SK-N-SH (cell line): ENCODE results near the gene ABCA7. TPM values are rescaled to one million over a fixed set of nuclear protein-coding genes. Genes with fewer than 3 reads are reported as not detected.

Source experiments
- CTCF ChIA-PET: fragments of 300-600, 350-600 bp; formaldehyde crosslinking; extraction: SDS; loops from one replicate; lab custom pipeline; 2021; lab: Yijun Ruan, JAX
- POLR2A ChIA-PET: fragments of 350-600 bp; sonication (Branson Sonifier 250); formaldehyde crosslinking; extraction: SDS; loops from one replicate; lab custom pipeline; 2020; ENCODE audit warnings: antibody characterized with exemption, inconsistent platforms; lab: Yijun Ruan, JAX
- DNase-seq: peaks from one replicate; pipeline ENCODE4 v3.0.0; 2012
- H2AFZ ChIP-seq: fragments of 200-600 bp; sonication (generic); 2 replicates; pipeline ENCODE4 v1.8.1; 2016; ENCODE audit warnings: antibody characterized with exemption, mild to moderate bottlenecking, low read depth
- H3F3A ChIP-seq: fragments of 200-600 bp; sonication (generic); replicated peaks from 2 replicates; pipeline ENCODE3; 2016; ENCODE audit warnings: antibody characterized with exemption, mild to moderate bottlenecking; ENCODE audit not compliant: insufficient read depth
- H3K27ac ChIP-seq, 2 experiments: fragments of 200-500 bp in 1 of 2; fragments of 200-600 bp in 1 of 2; sonication (Bioruptor generic) in 1 of 2; sonication (generic), shearing (Covaris generic) in 1 of 2; 2 replicates each; pipeline versions ENCODE4 v1.5.1 to v1.6.1; 2014 to 2016; ENCODE audit warnings: low read depth in 2 of 2, inconsistent platforms in 1 of 2, low read length in 1 of 2, mild to moderate bottlenecking in 1 of 2, mixed read lengths in 1 of 2
- H3K27me3 ChIP-seq: fragments of 200-600 bp; sonication (generic), shearing (Covaris generic); 2 replicates; pipeline ENCODE4 v1.6.1; 2016; ENCODE audit warnings: mixed run types; ENCODE audit not compliant: insufficient read depth
- H3K36me3 ChIP-seq, 2 experiments: fragments of 200-500 bp in 1 of 2; fragments of 200-600 bp in 1 of 2; sonication (Bioruptor generic) in 1 of 2; sonication (generic) in 1 of 2; replicated peaks in 1 of 2; 2 replicates each; pipeline versions ENCODE3 to v1.5.1; 2014 to 2016; ENCODE audit warnings: low read length in 1 of 2, mild to moderate bottlenecking in 1 of 2; ENCODE audit not compliant: insufficient read depth in 2 of 2, control insufficient read depth in 1 of 2
- H3K4me1 ChIP-seq, 2 experiments: fragments of 200-500 bp in 1 of 2; fragments of 200-600 bp in 1 of 2; sonication (Bioruptor generic) in 1 of 2; sonication (generic), shearing (Covaris generic) in 1 of 2; 2 replicates each; pipeline versions ENCODE4 v1.5.1 to v1.6.1; 2014 to 2016; ENCODE audit warnings: low read depth in 1 of 2, low read length in 1 of 2, mixed run types in 1 of 2; ENCODE audit not compliant: insufficient read depth in 2 of 2, control insufficient read depth in 1 of 2
- H3K4me2 ChIP-seq: fragments of 200-600 bp; sonication (generic), shearing (Covaris generic); 2 replicates; pipeline ENCODE4 v1.6.1; 2017; ENCODE audit warnings: mixed run types
- H3K4me3 ChIP-seq, 2 experiments: fragments of 200-500 bp in 1 of 2; fragments of 200-600 bp in 1 of 2; sonication (Bioruptor generic) in 1 of 2; sonication (generic), shearing (Covaris generic) in 1 of 2; 2 replicates each; pipeline versions ENCODE4 v1.5.1 to v1.8.1; 2014 to 2016; ENCODE audit warnings: low read depth in 2 of 2, inconsistent platforms in 1 of 2, low read length in 1 of 2, mild to moderate bottlenecking in 1 of 2, mixed read lengths in 1 of 2, moderate library complexity in 1 of 2
- H3K79me2 ChIP-seq: fragments of 200-600 bp; sonication (generic); 2 replicates; pipeline ENCODE4 v1.8.1; 2017; ENCODE audit warnings: mild to moderate bottlenecking; ENCODE audit not compliant: insufficient read depth
- H3K9ac ChIP-seq: fragments of 200-600 bp; sonication (generic); 2 replicates; pipeline ENCODE4 v1.6.1; 2017; ENCODE audit warnings: mixed run types
- H3K9me2 ChIP-seq: fragments of 200-600 bp; sonication (generic); 2 replicates; pipeline ENCODE4 v1.6.1; 2017; ENCODE audit warnings: mixed run types
- H3K9me3 ChIP-seq: fragments of 200-600 bp; sonication (generic); 2 replicates; pipeline ENCODE4 v1.6.1; 2017; ENCODE audit warnings: mixed run types, mild to moderate bottlenecking, moderate library complexity
- H4K20me1 ChIP-seq: fragments of 200-600 bp; sonication (generic); 2 replicates; pipeline ENCODE4 v1.6.1; 2017; ENCODE audit warnings: mild to moderate bottlenecking, mixed run types; ENCODE audit not compliant: insufficient read depth
- JUND ChIP-seq: IDR thresholded peaks from 2 replicates; pipeline ENCODE4 v1.4.0; 2012
- MAX ChIP-seq: IDR thresholded peaks from 2 replicates; pipeline ENCODE4 v1.4.0; 2012; ENCODE audit warnings: low read depth
- MEF2A ChIP-seq: IDR thresholded peaks from 2 replicates; pipeline ENCODE4 v1.4.0; 2012; ENCODE audit warnings: low read depth, borderline replicate concordance
- MXI1 ChIP-seq: IDR thresholded peaks from 2 replicates; pipeline ENCODE4 v1.6.1; 2012; ENCODE audit warnings: mild to moderate bottlenecking, low read depth, low read length, improper control_type of control experiment
- POLR2AphosphoS5 ChIP-seq: IDR thresholded peaks from 2 replicates; pipeline ENCODE4 v1.6.1; 2012; ENCODE audit warnings: low read depth, low read length
- RAD21 ChIP-seq: IDR thresholded peaks from 2 replicates; pipeline ENCODE4 v1.6.1; 2012; ENCODE audit warnings: mild to moderate bottlenecking, low read length
- RXRA ChIP-seq: IDR thresholded peaks from 2 replicates; pipeline ENCODE4 v1.4.0; 2012; ENCODE audit warnings: low read depth, mild to moderate bottlenecking, borderline replicate concordance
- SIN3A ChIP-seq: IDR thresholded peaks from 2 replicates; pipeline ENCODE4 v1.6.1; 2012; ENCODE audit warnings: low read depth, mild to moderate bottlenecking, low read length, moderate library complexity, borderline replicate concordance
- TAF1 ChIP-seq: IDR thresholded peaks from 2 replicates; pipeline ENCODE4 v1.6.1; 2012; ENCODE audit warnings: low read depth, mild to moderate bottlenecking, low read length, moderate library complexity, borderline replicate concordance
- TEAD4 ChIP-seq: IDR thresholded peaks from 2 replicates; pipeline ENCODE4 v1.4.0; 2012; ENCODE audit warnings: mild to moderate bottlenecking, borderline replicate concordance; ENCODE audit not compliant: insufficient read depth
- YY1 ChIP-seq: IDR thresholded peaks from 2 replicates; pipeline ENCODE4 v1.4.0; 2012; ENCODE audit warnings: low read depth, mild to moderate bottlenecking
- ZBTB33 ChIP-seq: IDR thresholded peaks from 2 replicates; pipeline ENCODE4 v1.4.0; 2012; ENCODE audit warnings: low read depth, borderline replicate concordance
- WGBS: methylation state at CpG from one replicate; pipeline ENCODE4 v1.1.6; 2017; ENCODE audit warnings: low lambda C conversion rate; 5-methylcytosine and 5-hydroxymethylcytosine counted together
- polyA plus RNA-seq, 3 experiments: library from polyadenylated mRNA; depleted of rRNA; stranded (reverse); fragments of >200 nt; gene quantifications; 2 replicates each; pipeline ENCODE4 v1.2.3, GENCODE V29; 2012

Gene ABCA7
- polyA plus RNA-seq, 1 of the 3 experiments (the other 2 are of a cell fraction), result 7.8 TPM

- no peak for TF ChIP-seq RXRA
Measured at GRCh38 chr19:1002600-1002999, 37.3 kb upstream of the ABCA7 start (continued).

- H3K79me2 ChIP-seq, result no peaks in the 10 kb centered on the region
- peaks cover 35% of the 10 kb centered on the region for H3K27me3 ChIP-seq
- ChIA-PET CTCF (interaction anchor here (0.9 to 2.0 kb wide), 4 partner anchors 8 to 354 kb away, joined by 3 to 6 read pairs (median 4); partner anchors contain the start of gene WDR18), POLR2A (no interaction called here)
- no peaks in the 10 kb centered on the region for H3K9me2 ChIP-seq
- no peak for TF ChIP-seq YY1
- TF ChIP-seq ZBTB33, result no peak
- TF ChIP-seq TEAD4, result no peak
- TF ChIP-seq MXI1, result no peak
- TF ChIP-seq SIN3A, result no peak
- no peak for TF ChIP-seq MEF2A
- no peak for TF ChIP-seq RAD21
- no peak for TF ChIP-seq TAF1
- TF ChIP-seq POLR2AphosphoS5, result no peak
- no peak for TF ChIP-seq RXRA
- TF ChIP-seq, all 33 proteins: peak for 0
- Histone ChIP-seq H3K4me3 (no peak overlapping the region), H3K9ac (no peak overlapping the region), H4K20me1 (no peaks in the 10 kb centered on the region), H3K4me2 (no peak overlapping the region), H3K36me3 (no peaks in the 10 kb centered on the region), H3K9me3 (no peaks in the 10 kb centered on the region), H2AFZ (no peak overlapping the region), H3K27ac (no peak overlapping the region), H3F3A (peaks cover 21% of the 10 kb centered on the region), H3K4me1 (peaks cover 0 to 4% of the 10 kb centered on the region in 2 experiments; a peak in 1 of 4 replicates)
- WGBS, result no CpG with 5 or more reads among the region's 37 CpGs
- peak; percentile 65 for DNase-seq
Measured at GRCh38 chr19:1003283-1003682, 36.6 kb upstream of the ABCA7 start.

- Histone ChIP-seq H2AFZ (no peak overlapping the region), H3K4me2 (no peak overlapping the region), H3K4me3 (no peak overlapping the region), H3K4me1 (peaks cover 0 to 4% of the 10 kb centered on the region in 2 experiments; a peak in 1 of 4 replicates), H3K27ac (no peak overlapping the region), H3K9ac (no peak overlapping the region), H3K9me2 (no peaks in the 10 kb centered on the region), H3K9me3 (no peaks in the 10 kb centered on the region), H4K20me1 (no peaks in the 10 kb centered on the region), H3K79me2 (no peaks in the 10 kb centered on the region), H3F3A (peaks cover 19% of the 10 kb centered on the region), H3K36me3 (peaks cover 0 to 6% of the 10 kb centered on the region in 2 experiments), H3K27me3 (peaks cover 25% of the 10 kb centered on the region)
- ChIA-PET CTCF (interaction anchor here (0.7 to 2.3 kb wide), 6 partner anchors 9 to 708 kb away, joined by 3 to 6 read pairs (median 4); partner anchors contain the start of gene WDR18), POLR2A (no interaction called here)
- WGBS, result 0% methylated on average over 1 of the region's 32 CpGs
- DNase-seq, result no peak
- TF ChIP-seq SIN3A, result no peak
- TF ChIP-seq MAX, result no peak
- no peak for TF ChIP-seq JUND
- TF ChIP-seq RXRA, result no peak
Measured at GRCh38 chr19:1004204-1004802, 35.6 kb upstream of the ABCA7 start.
